ENCODE results near the gene BCL2L2. TPM values are rescaled to one million over a fixed set of nuclear protein-coding genes. Genes with fewer than 3 reads are reported as not detected.

Gene BCL2L2
- total and polyA plus RNA-seq, 9 of the 15 experiments (the other 6 are each of a cell fraction or from before 2014, with no cell fraction given): 2.6 to 32.5 (median 14.7) TPM

- in situ Hi-C loops (cut with MboI): no loop called here
Observed at GRCh38 chr14:23323838-23324454, 17.3 kb downstream of the BCL2L2 start.

GRCh38 chr14:23324455-23324846 lies 17.8 kb downstream of the BCL2L2 start:
- in situ Hi-C loops (cut with MboI): no loop called here

More at GRCh38 chr14:23323838-23324454, 17.3 kb downstream of the BCL2L2 start:
- Histone ChIP-seq H3K27me3 (ENCODE audit: control insufficient read depth in 2 of 2, insufficient read depth in 2 of 2, low read length in 2 of 2) (no peaks in the 10 kb centered on the region), H3K4me1 (replicated peaks in 1 of 2; ENCODE audit: control insufficient read depth in 2 of 2, insufficient read depth in 2 of 2, low read length in 2 of 2) (peaks cover 11 to 17% of the 10 kb centered on the region in 2 experiments; a peak in 4 of 5 replicates), H3K4me2 (ENCODE audit: insufficient read depth, low read length) (no peak overlapping the region), H4K20me1 (replicated peaks; ENCODE audit: control insufficient read depth, insufficient read depth, low read length) (no peaks in the 10 kb centered on the region; the same call in 1 of the 2 replicates), H3K9ac (ENCODE audit: insufficient read depth in 1 of 2, low read depth in 2 of 2, low read length in 2 of 2) (no peak overlapping the region), H3K9me1 (ENCODE audit: control insufficient read depth, insufficient read depth, low read length) (no peaks in the 10 kb centered on the region), H3K79me2 (ENCODE audit: control insufficient read depth, insufficient read depth, low read length) (peaks cover 34% of the 10 kb centered on the region), H3K27ac (ENCODE audit: extremely low read depth, low read depth, low read length) (no peak overlapping the region; the same call in 2 of the 3 replicates), H3K4me3 (no peak overlapping the region), H3K9me3 (replicated peaks; ENCODE audit: control insufficient read depth, insufficient read depth, low read depth, low read length) (no peaks in the 10 kb centered on the region), H2AFZ (ENCODE audit: low read depth, low read length) (no peak overlapping the region), H3K36me3 (ENCODE audit: control insufficient read depth, insufficient read depth, low read length) (peaks cover 58% of the 10 kb centered on the region; the same call in 2 of the 3 replicates)
- FAIRE-seq (no peak), DNase-seq (ENCODE audit: extremely low read depth in 1 of 4, low spot score in 3 of 4) (no peak), ATAC-seq (no peak)
- no TSS peak for BruUV-seq (replicated peaks)
- ChIA-PET CTCF (ENCODE audit: low intra/inter-chr PET ratio) (no interaction called here), POLR2A (interaction anchor here (0.6 to 2.7 kb wide), 2 partner anchors 22 to 43 kb away, joined by 4 to 12 read pairs; no protein-coding TSS in a partner anchor)
- TF ChIP-seq RBFOX2 (IDR thresholded peaks at IDR 0.05; ENCODE audit: low read depth, low read length) (peak; percentile 64), PHB2 (IDR thresholded peaks at IDR 0.05; ENCODE audit: low read depth) (no peak), POLR2G (IDR thresholded peaks at IDR 0.05; ENCODE audit: low read depth, low read length) (0 out of 2 replicates have a peak, but pooled peaks have one; percentile 36)
- WGBS (ENCODE audit: insufficient coverage, low coverage, missing lambda C conversion rate): 88% methylated on average over 12 of the region's 18 CpGs
- intact Hi-C loops (cut with micrococcal nuclease): loop anchor here (2.0 to 10.0 kb wide), 3 partner anchors 59 to 231 kb away; partner anchors contain the start of genes THTPA and ZFHX2

More at GRCh38 chr14:23324455-23324846, 17.8 kb downstream of the BCL2L2 start:
- intact Hi-C loops (cut with micrococcal nuclease): loop anchor here (10.0 kb wide), 2 partner anchors 130 to 230 kb away; partner anchors contain the start of genes THTPA and ZFHX2
- POLR2A ChIA-PET: interaction anchor here (0.6 kb wide), 1 partner anchor 22 kb away, joined by 4 read pairs; no protein-coding TSS in a partner anchor
- Histone ChIP-seq H3K9me1 (ENCODE audit: control insufficient read depth, insufficient read depth, low read length) (no peaks in the 10 kb centered on the region), H3K4me1 (replicated peaks in 1 of 2; ENCODE audit: control insufficient read depth in 2 of 2, insufficient read depth in 2 of 2, low read length in 2 of 2) (peaks cover 11 to 17% of the 10 kb centered on the region in 2 experiments; a peak in 4 of 5 replicates), H2AFZ (ENCODE audit: low read depth, low read length) (no peak overlapping the region), H3K4me3 (no peak overlapping the region), H3K27ac (ENCODE audit: extremely low read depth, low read depth, low read length) (no peak overlapping the region), H3K9ac (ENCODE audit: insufficient read depth in 1 of 2, low read depth in 2 of 2, low read length in 2 of 2) (no peak overlapping the region), H3K27me3 (ENCODE audit: control insufficient read depth in 2 of 2, insufficient read depth in 2 of 2, low read length in 2 of 2) (no peaks in the 10 kb centered on the region), H3K4me2 (ENCODE audit: insufficient read depth, low read length) (no peak overlapping the region), H3K36me3 (ENCODE audit: control insufficient read depth, insufficient read depth, low read length) (peaks cover 55% of the 10 kb centered on the region; the same call in 2 of the 3 replicates), H3K9me3 (replicated peaks; ENCODE audit: control insufficient read depth, insufficient read depth, low read depth, low read length) (no peaks in the 10 kb centered on the region), H4K20me1 (replicated peaks; ENCODE audit: control insufficient read depth, insufficient read depth, low read length) (no peaks in the 10 kb centered on the region; the same call in 1 of the 2 replicates), H3K79me2 (ENCODE audit: control insufficient read depth, insufficient read depth, low read length) (peaks cover 34% of the 10 kb centered on the region)
- peak in 1 of 4 experiments; percentile 4 for DNase-seq (ENCODE audit: extremely low read depth in 1 of 4, low spot score in 3 of 4)
- BruUV-seq (replicated peaks): no TSS peak
- no peak for FAIRE-seq
- no peak for ATAC-seq
- WGBS (ENCODE audit: insufficient coverage, low coverage, missing lambda C conversion rate): 95% methylated on average over 2 of the region's 2 CpGs
- TF ChIP-seq ATF7 (IDR thresholded peaks at IDR 0.05): no peak
- peak; percentile 21; the same call in 1 of the 2 replicates for TF ChIP-seq RBFOX2 (IDR thresholded peaks at IDR 0.05; ENCODE audit: low read depth, low read length)
- CTCF ChIA-PET (ENCODE audit: low intra/inter-chr PET ratio): no interaction called here

Measured in K562 (cell line).